ENCODE data around the gene RETN.

DNA sequence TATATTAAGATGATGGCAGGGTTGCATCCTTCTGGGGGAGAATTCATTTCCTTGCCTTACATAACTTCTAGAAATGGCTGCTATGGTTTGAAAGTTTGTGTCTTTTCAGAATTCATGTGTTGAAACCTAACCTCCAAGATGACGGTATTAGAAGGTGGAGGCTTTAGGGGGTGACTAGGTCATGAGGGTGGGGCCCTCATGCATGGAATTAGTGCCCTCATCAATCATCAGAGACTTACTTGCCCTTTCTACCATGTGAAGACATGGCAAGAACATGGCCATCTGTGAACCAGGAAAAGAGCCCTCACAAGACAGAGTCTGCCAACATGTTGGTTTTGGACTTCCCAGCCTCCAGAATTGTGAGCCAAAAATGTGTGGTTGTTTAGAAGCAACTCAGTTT lies 47.9 kb downstream of the RETN start:
- TF ChIP-seq NRF1 (IDR thresholded peaks at IDR 0.05; ENCODE audit: low read depth, low read length) (no peak), SIN3A (IDR thresholded peaks at IDR 0.05; ENCODE audit: borderline replicate concordance, low read depth, low read length) (no peak), TAF1 (IDR thresholded peaks at IDR 0.05; ENCODE audit: borderline replicate concordance, low read depth, low read length) (no peak), MXI1 (IDR thresholded peaks at IDR 0.05; ENCODE audit: low read depth, low read length) (no peak), SMC3 (IDR thresholded peaks at IDR 0.05; ENCODE audit: low read depth, low read length) (no peak), RFX5 (IDR thresholded peaks at IDR 0.05; ENCODE audit: low read length) (no peak)
- TF ChIP-seq, protein P1, sequence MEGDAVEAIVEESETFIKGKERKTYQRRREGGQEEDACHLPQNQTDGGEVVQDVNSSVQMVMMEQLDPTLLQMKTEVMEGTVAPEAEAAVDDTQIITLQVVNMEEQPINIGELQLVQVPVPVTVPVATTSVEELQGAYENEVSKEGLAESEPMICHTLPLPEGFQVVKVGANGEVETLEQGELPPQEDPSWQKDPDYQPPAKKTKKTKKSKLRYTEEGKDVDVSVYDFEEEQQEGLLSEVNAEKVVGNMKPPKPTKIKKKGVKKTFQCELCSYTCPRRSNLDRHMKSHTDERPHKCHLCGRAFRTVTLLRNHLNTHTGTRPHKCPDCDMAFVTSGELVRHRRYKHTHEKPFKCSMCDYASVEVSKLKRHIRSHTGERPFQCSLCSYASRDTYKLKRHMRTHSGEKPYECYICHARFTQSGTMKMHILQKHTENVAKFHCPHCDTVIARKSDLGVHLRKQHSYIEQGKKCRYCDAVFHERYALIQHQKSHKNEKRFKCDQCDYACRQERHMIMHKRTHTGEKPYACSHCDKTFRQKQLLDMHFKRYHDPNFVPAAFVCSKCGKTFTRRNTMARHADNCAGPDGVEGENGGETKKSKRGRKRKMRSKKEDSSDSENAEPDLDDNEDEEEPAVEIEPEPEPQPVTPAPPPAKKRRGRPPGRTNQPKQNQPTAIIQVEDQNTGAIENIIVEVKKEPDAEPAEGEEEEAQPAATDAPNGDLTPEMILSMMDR (IDR thresholded peaks at IDR 0.05): no peak
- TF ChIP-seq, protein P2, sequence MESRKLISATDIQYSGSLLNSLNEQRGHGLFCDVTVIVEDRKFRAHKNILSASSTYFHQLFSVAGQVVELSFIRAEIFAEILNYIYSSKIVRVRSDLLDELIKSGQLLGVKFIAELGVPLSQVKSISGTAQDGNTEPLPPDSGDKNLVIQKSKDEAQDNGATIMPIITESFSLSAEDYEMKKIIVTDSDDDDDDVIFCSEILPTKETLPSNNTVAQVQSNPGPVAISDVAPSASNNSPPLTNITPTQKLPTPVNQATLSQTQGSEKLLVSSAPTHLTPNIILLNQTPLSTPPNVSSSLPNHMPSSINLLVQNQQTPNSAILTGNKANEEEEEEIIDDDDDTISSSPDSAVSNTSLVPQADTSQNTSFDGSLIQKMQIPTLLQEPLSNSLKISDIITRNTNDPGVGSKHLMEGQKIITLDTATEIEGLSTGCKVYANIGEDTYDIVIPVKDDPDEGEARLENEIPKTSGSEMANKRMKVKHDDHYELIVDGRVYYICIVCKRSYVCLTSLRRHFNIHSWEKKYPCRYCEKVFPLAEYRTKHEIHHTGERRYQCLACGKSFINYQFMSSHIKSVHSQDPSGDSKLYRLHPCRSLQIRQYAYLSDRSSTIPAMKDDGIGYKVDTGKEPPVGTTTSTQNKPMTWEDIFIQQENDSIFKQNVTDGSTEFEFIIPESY (IDR thresholded peaks at IDR 0.05; ENCODE audit: borderline replicate concordance, low read depth): no peak

Measured in SK-N-SH (cell line).